H9 (cell line): ENCODE data around the gene EPB41L1. TPM values are rescaled to one million over a fixed set of nuclear protein-coding genes. Genes with fewer than 3 reads are reported as not detected.

Experiments used
- DNase-seq: peaks from one replicate; pipeline ENCODE4 v3.0.0-alpha.2; 2017
- H2AFZ ChIP-seq: one replicate; pipeline ENCODE4 v1.6.1; 2013; ENCODE audit warnings: mild to moderate bottlenecking, low read length, control low read depth, moderate library complexity
- H2AK5ac ChIP-seq: 2 replicates; pipeline ENCODE4 v1.6.1; 2013; ENCODE audit warnings: low read length, control low read depth, mixed read lengths; ENCODE audit not compliant: insufficient read length
- H2BK120ac ChIP-seq: one replicate; pipeline ENCODE4 v1.6.1; 2013; ENCODE audit warnings: low read depth, mild to moderate bottlenecking, low read length, control low read depth, inconsistent platforms; ENCODE audit not compliant: poor library complexity, severe bottlenecking
- H2BK12ac ChIP-seq: 2 replicates; pipeline ENCODE4 v1.6.1; 2013; ENCODE audit warnings: low read length, control low read depth, mixed read lengths, low read depth; ENCODE audit not compliant: insufficient read length
- H2BK15ac ChIP-seq: 2 replicates; pipeline ENCODE4 v1.6.1; 2013; ENCODE audit warnings: low read depth, low read length, control low read depth
- H2BK20ac ChIP-seq: one replicate; pipeline ENCODE4 v1.6.1; 2013; ENCODE audit warnings: low read depth, mild to moderate bottlenecking, low read length, control low read depth, inconsistent platforms; ENCODE audit not compliant: poor library complexity, severe bottlenecking
- H2BK5ac ChIP-seq: 2 replicates; pipeline ENCODE4 v1.6.1; 2013; ENCODE audit warnings: low read length, control low read depth, mixed read lengths; ENCODE audit not compliant: insufficient read length
- H3K14ac ChIP-seq: 2 replicates; pipeline ENCODE4 v1.6.1; 2013; ENCODE audit warnings: low read length, control low read depth; ENCODE audit not compliant: insufficient read depth
- H3K18ac ChIP-seq: 2 replicates; pipeline ENCODE4 v1.6.1; 2013; ENCODE audit warnings: low read depth, mild to moderate bottlenecking, mixed read lengths, low read length, control low read depth; ENCODE audit not compliant: insufficient read length
- H3K23ac ChIP-seq: 2 replicates; pipeline ENCODE4 v1.6.1; 2013; ENCODE audit warnings: low read length, control low read depth, mixed read lengths, low read depth; ENCODE audit not compliant: insufficient read length
- H3K23me2 ChIP-seq: 2 replicates; pipeline ENCODE4 v1.6.1; 2013; ENCODE audit warnings: low read depth, mild to moderate bottlenecking, mixed read lengths, low read length, control low read depth; ENCODE audit not compliant: insufficient read length, poor library complexity, severe bottlenecking
- H3K27ac ChIP-seq: 2 replicates; pipeline ENCODE4 v1.5.1; 2013; ENCODE audit warnings: low read length, control low read depth, mixed read lengths, low read depth; ENCODE audit not compliant: insufficient read length
- H3K27me3 ChIP-seq: 2 replicates; pipeline ENCODE4 v1.6.1; 2013; ENCODE audit warnings: low read length, control low read depth, inconsistent platforms; ENCODE audit not compliant: insufficient read depth
- H3K4ac ChIP-seq: 2 replicates; pipeline ENCODE4 v1.6.1; 2013; ENCODE audit warnings: low read depth, mild to moderate bottlenecking, control low read depth, inconsistent platforms, low read length, moderate library complexity
- H3K4me1 ChIP-seq: 2 replicates; pipeline ENCODE4 v1.6.1; 2013; ENCODE audit warnings: low read length, control low read depth, inconsistent platforms; ENCODE audit not compliant: insufficient read depth
- H3K4me2 ChIP-seq: 2 replicates; pipeline ENCODE4 v1.6.1; 2013; ENCODE audit warnings: low read length, control low read depth, mixed read lengths; ENCODE audit not compliant: insufficient read length, insufficient read depth
- H3K56ac ChIP-seq: 2 replicates; pipeline ENCODE4 v1.6.1; 2013; ENCODE audit warnings: low read depth, mild to moderate bottlenecking, mixed read lengths, low read length, control low read depth; ENCODE audit not compliant: insufficient read length
- H3K79me1 ChIP-seq: 2 replicates; pipeline ENCODE4 v1.6.1; 2013; ENCODE audit warnings: low read depth, mild to moderate bottlenecking, moderate library complexity, low read length, control low read depth, inconsistent platforms; ENCODE audit not compliant: insufficient read depth, poor library complexity, severe bottlenecking
- H3K79me2 ChIP-seq: 2 replicates; pipeline ENCODE4 v1.6.1; 2013; ENCODE audit warnings: low read length, control low read depth, inconsistent platforms; ENCODE audit not compliant: insufficient read depth
- H3K9ac ChIP-seq: 2 replicates; pipeline ENCODE4 v1.6.1; 2013; ENCODE audit warnings: low read length, control low read depth, mixed read lengths; ENCODE audit not compliant: insufficient read length; ENCODE audit errors: extremely low read depth
- H3K9me3 ChIP-seq: one replicate; pipeline ENCODE4 v1.6.1; 2013; ENCODE audit warnings: low read depth, low read length, inconsistent platforms; ENCODE audit not compliant: control insufficient read depth
- H3T11ph ChIP-seq: one replicate; pipeline ENCODE4 v1.6.1; 2013; ENCODE audit warnings: mild to moderate bottlenecking, low read length, control low read depth, inconsistent platforms
- H4K20me1 ChIP-seq: one replicate; pipeline ENCODE4 v1.6.1; 2013; ENCODE audit not compliant: control insufficient read depth, insufficient read length, insufficient read depth
- H4K5ac ChIP-seq: 2 replicates; pipeline ENCODE4 v1.6.1; 2013; ENCODE audit warnings: low read depth, mild to moderate bottlenecking, mixed read lengths, low read length, control low read depth; ENCODE audit not compliant: insufficient read length
- H4K8ac ChIP-seq: replicated peaks from 2 replicates; pipeline ENCODE4 v1.6.1; 2013; ENCODE audit warnings: low read length, control low read depth, mixed read lengths, low read depth; ENCODE audit not compliant: insufficient read length
- H4K91ac ChIP-seq: 2 replicates; pipeline ENCODE4 v1.6.1; 2013; ENCODE audit warnings: low read depth, mild to moderate bottlenecking, moderate library complexity, mixed read lengths, low read length, control low read depth; ENCODE audit not compliant: insufficient read length
- H3K27ac Mint-ChIP-seq, 3 experiments: 2 replicates in 2 of 3; 3 replicates in 1 of 3; pipeline ENCODE4 v1.8.0; 2020 to 2021; ENCODE audit warnings: mixed read lengths in 3 of 3, mild to moderate bottlenecking in 1 of 3, moderate library complexity in 1 of 3
- H3K27me3 Mint-ChIP-seq: 2 replicates; pipeline ENCODE4 v1.8.0; 2021; ENCODE audit warnings: low read depth, mild to moderate bottlenecking, moderate library complexity, mixed read lengths
- H3K36me3 Mint-ChIP-seq, 3 experiments: 2 replicates in 2 of 3; 3 replicates in 1 of 3; pipeline ENCODE4 v1.8.0; 2020 to 2021; ENCODE audit warnings: low read depth in 3 of 3, mixed read lengths in 3 of 3; ENCODE audit not compliant: insufficient read depth in 1 of 3
- H3K4me1 Mint-ChIP-seq, 2 experiments: 2 replicates each; pipeline ENCODE4 v1.8.0; 2020; ENCODE audit warnings: mixed read lengths in 2 of 2
- H3K4me3 Mint-ChIP-seq, 2 experiments: 2 replicates in 1 of 2; 3 replicates in 1 of 2; pipeline ENCODE4 v1.8.0; 2020 to 2021; ENCODE audit warnings: mild to moderate bottlenecking in 2 of 2, mixed read lengths in 2 of 2, moderate library complexity in 1 of 2
- H3K9me3 Mint-ChIP-seq, 2 experiments: 2 replicates in 1 of 2; 3 replicates in 1 of 2; pipeline ENCODE4 v1.8.0; 2020; ENCODE audit warnings: mild to moderate bottlenecking in 2 of 2, mixed read lengths in 2 of 2, moderate library complexity in 1 of 2
- WGBS: extraction: QIAGEN DNeasy Blood & Tissue Kit; methylation state at CpG from one replicate; pipeline ENCODE4 v1.1.7; 2013; ENCODE audit warnings: missing lambda C conversion rate, low lambda C conversion rate, mixed read lengths; ENCODE audit not compliant: insufficient read length; ENCODE audit errors: extremely low coverage; 5-methylcytosine and 5-hydroxymethylcytosine counted together
- total RNA-seq: library from RNA; stranded (reverse); gene quantifications from 2 replicates; pipeline ENCODE4 v1.2.1, GENCODE V29; 2021
- TF ChIP-seq, protein P1 (sequence below): fragments of 200-600 bp; sonication (generic); conservative IDR thresholded peaks from 3 replicates; pipeline ENCODE4 v1.8.0; 2021; ENCODE audit warnings: antibody characterized with exemption, mild to moderate bottlenecking

The EPB41L1 gene
- total RNA-seq, 1 experiment from 2014 or later = 31.1 TPM

DNA sequence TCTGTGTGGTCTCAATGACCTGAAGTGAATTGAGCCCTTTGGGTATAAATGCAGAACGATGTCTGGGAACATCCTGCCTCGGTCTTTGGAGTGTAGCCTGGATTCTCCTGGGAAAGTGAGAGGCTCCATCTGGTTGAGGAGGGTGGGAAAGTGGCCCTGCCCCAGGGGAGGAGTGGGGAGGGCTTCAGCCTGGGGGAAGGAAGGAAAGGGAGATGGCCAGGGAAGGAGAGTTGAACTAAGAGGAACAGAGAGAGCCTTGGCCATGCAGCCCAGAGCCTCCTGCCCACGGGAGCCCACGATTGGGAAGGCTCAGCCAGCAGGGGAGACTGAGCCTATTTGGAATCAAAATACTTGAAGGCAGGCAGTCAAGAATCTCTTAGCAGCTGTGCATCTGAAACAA, 2.3 kb upstream of the EPB41L1 start:
- Histone ChIP-seq H2BK20ac (no peak overlapping the region), H3K14ac (no peak overlapping the region), H3K4me1 (no peaks in the 10 kb centered on the region; the same call in 1 of the 2 replicates), H3K9me3 (no peaks in the 10 kb centered on the region), H3K9ac (no peak overlapping the region), H3K27me3 (no peaks in the 10 kb centered on the region; the same call in 1 of the 2 replicates), H2BK120ac (no peak overlapping the region), H2AFZ (no peak overlapping the region), H2BK15ac (no peak overlapping the region), H3K56ac (no peak overlapping the region), H3K4ac (no peak overlapping the region), H2BK12ac (no peak overlapping the region), H3T11ph (no peak overlapping the region), H4K20me1 (no peaks in the 10 kb centered on the region), H4K91ac (no peak overlapping the region), H3K79me1 (no peaks in the 10 kb centered on the region), H3K23me2 (peaks cover 10% of the 10 kb centered on the region), H3K18ac (no peak overlapping the region), H3K27ac (no peak overlapping the region), H3K4me2 (no peak overlapping the region), H4K5ac (no peak overlapping the region), H2BK5ac (no peak overlapping the region), H3K23ac (no peak overlapping the region), H3K79me2 (no peaks in the 10 kb centered on the region), H2AK5ac (no peak overlapping the region), H4K8ac (no peak overlapping the region)
- no peak overlapping the region; a peak in 1 of 5 replicates for H3K4me3 Mint-ChIP-seq
- peak overlapping the region in 1 of 3 experiments; percentile 65; a peak in 1 of 7 replicates for H3K27ac Mint-ChIP-seq
- no peak for DNase-seq
- WGBS = no CpG with 5 or more reads among the region's 4 CpGs
- H3K27me3 Mint-ChIP-seq = peaks cover 33% of the 10 kb centered on the region
- TF ChIP-seq, protein P1, sequence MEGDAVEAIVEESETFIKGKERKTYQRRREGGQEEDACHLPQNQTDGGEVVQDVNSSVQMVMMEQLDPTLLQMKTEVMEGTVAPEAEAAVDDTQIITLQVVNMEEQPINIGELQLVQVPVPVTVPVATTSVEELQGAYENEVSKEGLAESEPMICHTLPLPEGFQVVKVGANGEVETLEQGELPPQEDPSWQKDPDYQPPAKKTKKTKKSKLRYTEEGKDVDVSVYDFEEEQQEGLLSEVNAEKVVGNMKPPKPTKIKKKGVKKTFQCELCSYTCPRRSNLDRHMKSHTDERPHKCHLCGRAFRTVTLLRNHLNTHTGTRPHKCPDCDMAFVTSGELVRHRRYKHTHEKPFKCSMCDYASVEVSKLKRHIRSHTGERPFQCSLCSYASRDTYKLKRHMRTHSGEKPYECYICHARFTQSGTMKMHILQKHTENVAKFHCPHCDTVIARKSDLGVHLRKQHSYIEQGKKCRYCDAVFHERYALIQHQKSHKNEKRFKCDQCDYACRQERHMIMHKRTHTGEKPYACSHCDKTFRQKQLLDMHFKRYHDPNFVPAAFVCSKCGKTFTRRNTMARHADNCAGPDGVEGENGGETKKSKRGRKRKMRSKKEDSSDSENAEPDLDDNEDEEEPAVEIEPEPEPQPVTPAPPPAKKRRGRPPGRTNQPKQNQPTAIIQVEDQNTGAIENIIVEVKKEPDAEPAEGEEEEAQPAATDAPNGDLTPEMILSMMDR = no peak
- H3K4me1 Mint-ChIP-seq = peaks cover 20 to 28% of the 10 kb centered on the region in 2 experiments
- no peaks in the 10 kb centered on the region for H3K9me3 Mint-ChIP-seq
- no peaks in the 10 kb centered on the region for H3K36me3 Mint-ChIP-seq
